Fibroblast of lung (primary cell): ENCODE measurements around the gene GABARAPL2.

ENCODE experiments used
- CTCF ChIP-seq, 2 donors: IDR thresholded peaks in 1 of 2; conservative IDR thresholded peaks in 1 of 2; 1 replicate in 1 of 2; 2 replicates in 1 of 2; pipeline ENCODE4 v1.5.1; 2011 to 2012; ENCODE audit warnings: low read length in 2 of 2, control low read depth in 1 of 2, inconsistent platforms in 1 of 2, low read depth in 1 of 2, mild to moderate bottlenecking in 1 of 2
- EZH2 ChIP-seq: IDR thresholded peaks from 2 replicates; pipeline ENCODE4 v1.5.1; 2012; ENCODE audit warnings: low read length, control low read depth, mild to moderate bottlenecking; ENCODE audit errors: missing control alignments

GRCh38 chr16:75590920-75591843, 25.0 kb downstream of the GABARAPL2 start:
- TF ChIP-seq CTCF (conservative IDR thresholded peaks at IDR 0.05 in 1 of 2, IDR thresholded peaks at IDR 0.05 in 1 of 2; ENCODE audit: low read depth in 1 of 2, low read length in 2 of 2): peak in 1 of 2 donors; percentile 27
- no peak for TF ChIP-seq EZH2
